Activated T-cell treated with anti-CD3 and anti-CD28 coated beads for 48 hours (primary cell): ENCODE measurements around the gene SYNJ2.

ENCODE experiments used
- DNase-seq: peaks from one replicate; pipeline ENCODE4 v3.0.0-alpha.2; 2020; ENCODE audit warnings: low read depth

Gene SYNJ2

DNA sequence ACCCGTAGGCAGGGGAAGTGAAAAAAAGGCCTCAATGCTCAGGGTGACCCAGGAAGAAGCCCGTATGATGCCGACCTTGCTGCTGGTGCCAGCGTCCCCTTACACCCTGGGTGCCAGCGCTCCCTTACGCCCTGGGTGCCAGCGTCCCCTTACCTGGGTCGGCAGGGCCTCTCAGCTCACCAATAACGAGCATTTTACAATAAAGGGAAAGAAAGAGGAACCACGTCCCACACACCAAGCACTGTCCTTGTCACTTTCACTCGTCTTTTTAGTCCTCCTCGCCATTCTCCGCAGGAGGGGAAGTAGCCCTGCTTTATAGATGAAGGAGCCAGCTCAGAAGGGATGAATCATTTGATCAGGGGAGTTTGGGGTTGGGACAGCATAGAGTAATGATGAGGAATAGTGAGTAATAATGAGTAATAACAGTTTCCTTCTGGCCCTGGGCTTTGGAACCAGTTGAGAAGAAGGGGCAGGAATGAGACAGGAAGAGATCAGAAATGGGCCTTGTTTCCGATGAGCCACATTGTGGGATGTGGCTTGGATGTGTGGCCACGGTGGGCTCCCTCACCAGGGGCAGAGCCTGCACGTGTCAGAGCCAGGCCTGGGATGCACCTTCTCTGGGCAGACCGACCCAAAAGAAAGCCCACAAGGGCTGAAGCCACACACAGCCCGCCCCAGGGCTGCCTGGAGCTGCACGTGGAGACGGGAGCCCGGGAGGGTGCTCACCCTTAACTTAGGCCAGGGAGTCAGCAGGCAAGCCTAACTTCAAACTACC lies 75.7 kb downstream of the SYNJ2 start:
- peak; percentile 49 for DNase-seq

DNA sequence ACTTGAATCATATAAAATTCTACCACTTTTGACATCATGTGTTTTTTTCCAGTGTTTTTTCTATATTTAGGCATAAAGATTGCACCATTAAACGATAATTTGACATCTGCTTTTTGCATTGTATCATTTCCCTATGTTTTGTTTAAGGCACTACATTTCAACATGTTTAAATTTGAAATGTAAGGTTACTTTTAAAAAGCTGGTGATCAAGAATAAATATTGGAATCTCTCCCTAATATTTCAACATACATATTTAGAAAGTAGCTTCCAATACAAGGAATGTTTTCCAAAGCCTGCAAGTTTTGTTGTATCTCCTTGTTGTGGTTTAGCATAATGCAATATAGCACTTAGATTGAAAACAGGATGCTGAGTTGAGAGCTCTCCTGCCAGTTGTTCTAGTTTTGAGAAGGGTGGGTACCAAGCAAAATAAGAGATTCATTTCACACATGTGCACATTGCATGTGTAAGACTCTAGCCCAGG lies 76.5 kb downstream of the SYNJ2 start:
- no peak for DNase-seq

DNA sequence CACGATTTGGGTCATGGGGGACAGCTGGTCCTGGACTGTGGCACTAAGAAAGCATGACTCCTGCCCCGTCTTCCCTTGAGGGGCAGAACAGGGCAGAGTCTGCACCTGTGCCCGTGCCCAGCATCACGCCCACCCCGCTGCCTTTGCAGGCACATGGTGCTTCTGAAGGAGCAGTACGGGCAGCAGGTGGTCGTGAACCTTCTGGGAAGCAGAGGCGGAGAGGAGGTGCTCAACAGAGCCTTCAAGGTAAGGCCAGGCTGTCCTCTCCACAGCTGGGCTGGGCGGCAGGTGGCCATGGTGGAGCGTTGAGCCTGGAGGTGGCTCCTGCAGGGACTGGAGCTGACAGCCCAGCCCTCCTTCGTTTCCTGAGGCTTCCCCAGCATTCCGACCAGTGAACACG lies 77.4 kb downstream of the SYNJ2 start:
- no peak for DNase-seq

DNA sequence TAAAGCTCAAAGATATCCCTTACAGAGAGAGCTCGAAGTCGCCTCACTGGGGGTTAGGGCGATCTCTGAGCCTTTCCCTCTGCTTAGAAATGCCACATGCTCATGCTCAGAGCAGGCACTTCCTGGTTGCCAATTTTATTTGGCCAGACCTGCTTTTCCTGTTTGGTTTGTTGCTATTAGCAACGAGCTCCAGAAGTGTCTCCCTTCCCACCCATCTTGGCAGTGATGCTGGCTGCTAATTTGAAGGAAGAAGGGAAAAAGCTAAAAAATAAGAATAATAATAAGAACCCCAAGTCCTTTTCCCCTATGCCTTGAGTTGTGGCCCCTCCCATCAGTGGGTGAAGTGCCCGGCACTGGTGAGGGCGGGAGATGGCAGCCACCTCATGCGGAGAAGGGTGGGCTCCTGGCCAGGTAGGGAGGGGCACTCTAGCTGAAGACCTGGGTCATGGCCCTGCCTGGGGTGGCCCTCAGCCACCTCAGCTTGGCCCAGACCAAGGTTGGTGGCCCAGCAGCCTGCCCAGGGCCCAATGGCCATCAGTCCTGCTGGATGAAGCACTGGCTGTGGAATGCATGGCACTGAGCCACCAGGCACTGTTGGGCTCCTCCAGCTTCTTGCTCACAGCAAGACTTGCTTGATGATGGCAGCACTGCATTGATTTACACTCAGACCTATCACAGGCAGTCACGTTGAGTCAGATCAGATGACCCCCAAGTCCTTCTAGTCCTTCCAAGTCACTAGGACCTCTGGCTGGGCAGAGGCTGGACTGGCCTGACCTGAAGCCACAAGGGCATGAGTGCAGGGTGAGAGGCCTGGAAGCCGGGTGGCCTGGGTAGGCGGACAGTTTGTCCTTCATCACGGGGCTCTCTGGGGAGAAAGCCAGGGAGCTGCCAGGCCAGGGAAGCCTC lies 79.0 kb downstream of the SYNJ2 start:
- DNase-seq, result no peak

DNA sequence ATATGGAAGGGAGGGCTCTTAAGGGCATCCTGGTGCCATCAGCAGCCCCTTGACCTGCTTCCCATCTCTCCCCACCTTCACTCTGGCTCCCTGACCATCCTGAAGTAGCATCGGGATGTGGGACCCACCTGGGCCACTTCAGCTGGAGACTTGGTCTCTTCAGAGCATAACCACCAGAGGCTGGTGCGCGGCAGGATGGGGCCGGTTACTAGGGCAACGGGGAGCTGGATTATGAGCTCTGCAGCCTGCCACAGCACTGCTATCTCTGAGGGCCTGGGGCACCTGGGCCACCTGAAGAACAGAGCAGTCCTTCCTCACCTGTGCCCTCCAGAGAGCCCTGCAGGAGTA lies 79.7 kb downstream of the SYNJ2 start:
- no peak for DNase-seq

DNA sequence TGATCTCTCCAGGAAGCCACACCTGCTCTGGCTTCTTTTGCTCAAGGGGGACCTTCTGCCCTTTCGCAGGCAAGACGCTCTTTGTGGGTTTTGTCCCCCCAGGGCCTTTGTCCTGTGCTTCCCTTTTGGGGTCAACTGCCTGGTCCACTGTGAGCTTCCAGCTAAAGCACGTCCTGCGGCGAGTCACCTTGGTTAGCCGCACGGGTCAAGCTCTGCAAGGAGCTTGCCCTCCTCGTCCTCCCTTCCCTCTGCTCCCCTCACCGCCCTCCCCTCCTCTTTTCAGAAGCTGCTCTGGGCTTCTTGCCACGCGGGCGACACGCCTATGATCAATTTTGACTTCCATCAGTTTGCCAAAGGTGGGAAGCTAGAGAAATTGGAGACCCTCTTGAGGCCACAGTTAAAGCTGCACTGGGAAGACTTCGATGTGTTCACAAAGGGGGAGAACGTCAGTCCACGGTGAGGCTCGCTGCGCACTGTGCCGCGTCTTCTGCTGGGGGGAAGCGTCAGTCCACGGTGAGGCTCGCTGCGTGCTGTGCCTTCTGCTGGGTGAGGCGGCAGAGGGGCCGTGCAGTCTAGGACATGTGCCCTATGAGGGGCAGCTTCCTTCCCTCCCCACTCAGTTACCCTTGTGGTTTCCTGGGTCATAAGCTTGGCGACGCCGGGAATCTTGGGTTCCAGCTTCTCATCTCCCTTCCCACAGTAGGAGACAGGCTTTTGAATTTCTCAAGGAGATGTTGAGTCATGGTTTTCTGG lies 80.2 kb downstream of the SYNJ2 start:
- no peak for DNase-seq

DNA sequence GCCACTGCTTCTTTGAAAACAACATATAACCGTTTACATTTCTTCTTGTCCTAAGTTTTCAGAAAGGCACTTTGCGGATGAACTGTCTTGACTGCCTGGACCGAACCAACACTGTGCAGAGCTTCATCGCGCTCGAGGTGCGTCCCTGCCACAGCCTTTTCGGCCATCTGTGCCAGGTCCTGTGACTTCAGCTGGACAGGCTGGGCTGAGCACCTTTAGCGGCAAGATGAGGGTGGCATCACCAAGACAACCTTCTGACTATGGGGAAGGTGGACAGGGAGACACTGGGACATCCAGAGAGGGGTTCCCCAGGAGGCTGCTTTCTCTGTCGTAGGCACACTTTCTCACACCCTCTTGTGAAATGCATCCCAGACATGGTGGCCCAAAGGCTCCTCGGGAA lies 82.1 kb downstream of the SYNJ2 start:
- DNase-seq, result no peak

DNA sequence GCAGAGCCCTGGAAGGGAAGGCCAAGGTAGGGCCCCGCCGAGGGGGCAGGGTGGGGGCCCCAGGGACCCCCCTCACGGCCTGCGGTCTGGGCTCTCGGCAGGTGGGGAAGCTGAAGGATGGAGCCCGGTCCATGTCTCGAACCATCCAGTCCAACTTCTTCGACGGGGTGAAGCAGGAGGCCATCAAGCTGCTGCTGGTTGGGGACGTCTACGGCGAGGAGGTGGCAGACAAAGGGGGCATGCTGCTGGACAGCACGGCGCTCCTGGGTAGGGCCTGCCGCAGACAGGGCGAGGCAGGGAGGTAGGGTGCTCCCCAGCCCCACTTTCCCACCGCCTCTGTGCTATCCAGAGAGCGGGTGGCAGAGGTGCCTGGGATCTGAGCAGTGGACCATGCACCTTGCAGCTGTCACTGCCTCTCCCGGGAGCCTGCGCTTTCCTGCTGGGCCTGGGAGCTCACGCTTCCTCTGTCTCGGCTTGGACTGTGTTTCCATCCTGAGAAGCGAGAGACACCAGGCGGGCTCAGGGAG lies 83.1 kb downstream of the SYNJ2 start:
- DNase-seq, result no peak

DNA sequence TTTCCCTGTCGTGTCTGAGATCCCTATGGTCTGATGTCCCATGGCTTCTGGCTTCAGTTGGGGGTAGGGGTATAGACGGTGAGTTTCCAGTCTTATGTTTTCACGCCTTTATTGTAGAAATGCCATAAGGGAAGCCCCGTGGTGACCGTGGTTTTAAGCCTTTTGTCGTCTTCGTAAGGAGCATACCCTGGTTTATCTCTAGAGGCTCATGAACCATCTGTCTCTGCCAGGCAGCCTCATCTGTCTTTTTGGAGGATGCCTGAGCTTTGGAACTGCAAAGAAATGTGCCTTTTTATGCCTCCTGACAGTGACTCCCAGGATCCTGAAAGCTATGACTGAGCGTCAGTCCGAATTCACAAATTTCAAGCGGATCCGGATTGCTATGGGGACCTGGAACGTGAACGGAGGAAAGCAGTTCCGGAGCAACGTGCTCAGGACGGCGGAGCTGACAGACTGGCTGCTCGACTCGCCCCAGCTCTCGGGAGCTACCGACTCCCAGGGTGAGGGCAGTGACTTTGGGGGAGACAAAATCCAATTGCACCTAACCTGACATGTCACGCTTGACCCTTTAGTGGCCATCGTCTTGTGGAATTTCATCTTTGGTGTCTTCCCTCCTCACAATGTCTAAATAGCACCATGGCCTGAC lies 84.6 kb downstream of the SYNJ2 start:
- no peak for DNase-seq

DNA sequence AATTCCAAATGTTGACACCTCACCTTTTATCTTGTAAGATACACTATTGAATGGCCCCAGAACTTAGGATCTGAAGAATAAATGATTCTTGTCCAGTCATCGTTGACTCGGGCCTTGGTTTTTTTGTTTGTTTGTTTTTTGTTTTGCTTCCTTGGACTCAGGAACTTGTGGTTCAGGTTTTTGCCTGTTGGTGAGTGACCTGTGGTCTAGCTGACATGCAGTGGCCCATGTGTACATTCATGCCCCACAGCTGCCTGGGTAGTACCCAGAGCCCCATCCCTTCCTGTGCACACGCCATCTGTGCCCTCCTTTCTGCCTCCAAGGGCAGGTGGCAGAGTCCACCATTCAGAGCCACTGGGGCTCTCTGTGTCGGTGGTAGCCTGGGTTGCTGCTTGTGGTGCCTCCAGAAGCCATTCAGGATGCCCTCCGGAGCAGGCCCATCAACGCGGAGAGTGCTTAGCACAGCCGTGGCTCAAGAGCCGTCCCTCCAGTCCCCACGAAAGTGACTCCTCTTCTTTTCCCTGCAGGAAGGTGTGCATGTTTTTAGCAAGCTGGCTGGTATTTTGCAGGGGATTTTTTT lies 85.9 kb downstream of the SYNJ2 start:
- DNase-seq, result no peak

DNA sequence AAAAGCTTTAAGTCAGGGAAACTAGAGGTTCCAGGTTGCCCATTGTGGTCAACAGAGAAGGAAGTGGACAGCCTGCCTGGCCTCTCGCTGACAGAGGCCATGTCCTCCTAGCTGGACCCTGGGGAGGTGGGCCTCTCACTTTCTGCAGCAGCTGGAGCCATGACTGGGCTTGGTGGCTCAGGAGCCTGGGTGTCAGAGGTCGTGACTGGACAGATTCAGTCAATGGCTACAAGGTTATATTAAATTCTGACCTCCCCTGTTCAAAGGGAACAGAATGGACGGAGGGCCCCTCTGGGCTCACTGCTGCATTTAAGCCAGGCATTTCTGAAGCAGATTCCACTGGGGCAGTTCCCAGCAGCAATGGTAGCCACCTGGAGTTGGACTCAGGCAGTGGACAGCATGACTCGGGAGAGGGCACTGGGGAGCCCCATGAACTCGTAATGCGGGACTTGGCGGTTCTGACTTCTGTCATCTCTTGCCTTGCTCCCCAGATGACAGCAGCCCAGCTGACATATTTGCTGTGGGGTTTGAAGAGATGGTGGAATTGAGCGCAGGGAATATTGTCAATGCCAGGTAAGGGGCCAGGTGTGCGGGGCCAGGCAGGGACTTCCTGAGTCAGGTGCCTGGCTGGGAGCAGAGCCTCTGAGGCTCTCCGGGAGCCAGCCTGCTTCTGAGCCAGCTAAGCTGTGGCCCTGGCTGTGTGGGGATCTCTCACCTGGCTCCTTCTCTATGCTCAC lies 86.7 kb downstream of the SYNJ2 start:
- DNase-seq, result no peak

DNA sequence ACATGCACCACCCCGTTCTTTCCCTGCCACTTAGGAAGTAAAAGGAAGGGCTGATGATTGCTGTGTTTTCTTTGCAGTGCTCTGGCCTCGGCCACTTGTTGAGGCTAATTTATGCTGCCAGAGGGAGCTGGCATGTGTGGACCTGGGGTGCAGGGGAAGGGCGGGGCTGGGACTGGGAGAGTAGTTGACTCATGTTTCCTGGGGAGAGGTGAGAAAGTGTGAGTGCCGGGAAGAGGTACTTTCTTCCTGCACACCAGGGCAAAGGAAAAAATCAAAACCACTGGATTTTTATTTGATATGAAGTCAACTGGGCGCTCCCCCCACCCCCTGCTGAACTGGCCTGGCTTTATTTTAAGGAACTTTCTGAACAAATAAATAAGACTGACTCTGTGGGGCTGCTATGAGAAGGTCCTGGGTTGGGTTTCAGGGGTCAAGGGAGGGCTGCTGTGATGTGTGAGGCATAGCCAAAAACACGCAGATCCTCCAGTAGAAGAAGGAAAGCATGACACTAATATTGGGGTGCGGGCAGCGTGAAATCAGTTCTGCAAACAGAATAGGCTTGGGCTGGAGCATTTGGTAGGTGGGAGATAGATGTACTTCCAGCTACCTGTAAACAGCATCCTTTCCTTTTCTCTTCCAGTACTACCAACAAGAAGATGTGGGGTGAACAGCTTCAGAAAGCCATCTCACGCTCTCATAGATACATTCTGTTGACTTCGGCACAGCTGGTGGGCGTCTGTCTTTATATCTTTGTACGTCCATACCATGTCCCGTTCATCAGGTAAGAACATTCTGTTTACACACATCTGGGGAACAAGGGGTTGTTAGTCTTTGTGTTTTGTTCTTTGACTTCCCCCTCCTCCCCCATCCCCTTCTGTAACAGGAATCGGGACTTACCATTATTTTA lies 87.5 kb downstream of the SYNJ2 start:
- no peak for DNase-seq

DNA sequence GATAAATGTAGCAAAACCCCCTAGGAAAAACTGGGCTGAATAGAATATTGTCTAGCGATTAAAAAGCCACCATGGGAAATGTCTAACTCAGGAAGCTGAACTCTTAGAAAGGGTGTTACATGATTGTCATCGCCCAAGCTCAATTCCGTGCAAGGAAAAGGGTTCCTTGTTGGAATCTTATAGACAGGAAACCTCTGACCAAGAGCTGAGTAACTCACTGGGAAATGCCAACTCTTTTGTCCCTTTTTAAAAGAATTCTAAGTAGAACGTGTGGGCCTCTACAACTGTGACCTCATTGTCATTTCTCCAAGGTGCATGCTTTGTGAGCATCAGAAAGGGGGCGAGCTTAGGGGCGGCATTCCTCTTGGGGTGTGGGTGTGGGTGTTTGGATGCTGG lies 88.1 kb downstream of the SYNJ2 start:
- no peak for DNase-seq

DNA sequence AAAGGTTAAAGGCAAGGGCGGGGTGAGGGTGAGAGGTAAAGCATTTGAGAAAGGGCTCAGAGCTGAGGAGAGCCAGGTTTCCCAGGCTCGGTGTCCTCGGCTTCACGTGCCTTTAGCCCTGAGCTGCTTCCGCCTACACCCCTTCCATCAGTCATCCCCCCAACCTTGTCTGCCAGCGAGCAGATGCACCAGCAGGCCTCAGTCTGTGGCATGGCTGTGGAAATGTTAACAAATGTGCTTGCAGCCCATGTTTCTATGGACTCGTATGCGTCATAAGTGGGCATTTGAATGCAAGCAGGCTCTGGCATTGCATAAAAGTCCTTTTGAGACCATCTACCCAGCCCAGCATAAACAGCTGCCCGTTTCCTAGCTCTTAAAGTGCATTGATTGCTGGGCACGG lies 88.8 kb downstream of the SYNJ2 start:
- DNase-seq, result no peak

DNA sequence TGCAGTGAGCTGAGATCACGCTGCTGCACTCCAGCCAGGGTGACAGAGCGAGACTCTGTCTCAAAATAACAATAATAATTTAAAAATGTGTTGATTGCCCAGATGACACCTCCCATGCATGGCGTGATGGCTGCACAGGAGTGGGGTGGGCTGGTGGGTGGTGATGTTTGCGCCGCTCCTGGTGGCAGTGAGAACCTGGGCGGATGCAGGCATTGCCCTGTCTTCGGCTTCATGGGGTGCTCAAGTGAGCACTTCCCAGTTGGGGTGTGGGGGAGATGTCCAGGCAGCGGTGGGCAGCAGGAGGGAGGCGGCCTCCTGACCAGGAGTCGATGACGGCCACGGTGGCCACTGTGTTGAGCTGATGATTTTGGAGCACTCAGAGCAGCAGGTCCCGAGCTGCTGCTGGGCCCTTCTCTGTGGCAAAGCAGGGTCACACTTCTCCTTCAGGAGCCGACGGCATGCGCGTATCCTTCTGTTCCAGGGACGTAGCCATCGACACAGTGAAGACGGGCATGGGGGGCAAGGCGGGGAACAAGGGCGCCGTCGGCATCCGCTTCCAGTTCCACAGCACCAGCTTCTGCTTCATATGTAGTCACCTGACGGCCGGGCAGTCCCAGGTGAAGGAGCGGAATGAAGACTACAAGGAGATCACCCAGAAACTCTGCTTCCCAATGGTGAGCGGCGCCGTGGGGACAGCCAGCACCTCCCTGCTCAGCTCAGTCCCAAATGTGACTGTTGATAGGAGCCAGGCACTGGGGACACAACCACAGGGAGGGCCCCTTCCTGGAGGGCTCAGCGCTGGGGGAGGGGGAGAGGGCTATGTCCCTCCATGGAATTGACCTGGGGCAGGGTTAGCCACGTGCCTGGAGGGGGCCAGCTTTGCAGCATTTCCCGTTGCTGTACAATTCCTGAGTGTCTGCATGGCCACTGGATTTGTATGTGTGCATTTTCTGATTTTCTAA lies 89.7 kb downstream of the SYNJ2 start:
- DNase-seq, result no peak

DNA sequence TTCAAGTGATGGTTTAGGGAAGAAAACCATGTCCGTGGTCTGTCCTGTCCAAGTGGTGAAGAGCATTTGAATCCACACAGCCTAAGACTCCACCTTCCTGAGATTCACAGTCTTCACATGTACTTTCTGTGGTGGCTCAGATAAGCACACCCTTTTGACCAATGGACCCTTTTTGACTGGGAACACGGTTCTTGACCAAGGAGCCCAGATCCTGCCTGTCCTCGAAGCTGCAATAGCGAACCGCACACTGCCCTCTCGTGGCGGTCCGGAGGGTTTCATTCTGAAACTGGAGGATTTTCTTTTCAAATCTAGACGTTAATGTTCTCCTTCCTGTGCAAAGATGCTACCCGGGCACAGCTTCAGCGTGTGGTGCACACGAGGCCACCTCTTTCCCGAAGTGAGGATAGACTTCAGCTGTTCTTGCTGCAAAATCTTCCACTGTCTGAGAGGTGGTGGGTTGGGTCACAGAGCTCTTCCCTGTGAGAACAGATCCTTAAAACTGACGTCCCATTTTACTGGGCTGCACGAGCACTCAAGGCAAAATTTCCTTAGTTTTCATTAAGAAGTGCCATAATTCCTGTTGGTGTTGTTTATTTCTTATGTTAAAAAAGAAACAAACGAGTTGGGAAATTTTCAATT lies 90.5 kb downstream of the SYNJ2 start:
- DNase-seq, result peak; percentile 58

DNA sequence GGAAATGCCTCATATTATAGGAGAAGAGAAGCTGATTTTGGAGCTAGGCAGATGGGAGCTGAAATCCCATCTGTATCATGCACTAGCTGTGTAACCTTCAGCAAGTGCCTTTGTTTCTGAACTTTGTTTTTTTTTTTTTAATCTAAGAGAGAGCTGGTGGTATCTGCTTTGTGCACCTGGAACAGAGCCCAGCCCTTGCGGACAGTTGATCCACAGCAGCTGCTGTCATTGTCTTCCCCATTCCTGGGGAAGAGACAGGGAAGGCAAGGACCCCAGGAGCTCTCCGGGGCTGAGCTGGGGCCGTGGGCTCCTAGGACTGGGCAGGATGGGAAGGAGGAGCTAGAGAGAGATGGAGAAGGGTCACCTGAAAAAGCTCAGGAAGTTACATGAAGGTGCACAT lies 92.1 kb downstream of the SYNJ2 start:
- no peak for DNase-seq

DNA sequence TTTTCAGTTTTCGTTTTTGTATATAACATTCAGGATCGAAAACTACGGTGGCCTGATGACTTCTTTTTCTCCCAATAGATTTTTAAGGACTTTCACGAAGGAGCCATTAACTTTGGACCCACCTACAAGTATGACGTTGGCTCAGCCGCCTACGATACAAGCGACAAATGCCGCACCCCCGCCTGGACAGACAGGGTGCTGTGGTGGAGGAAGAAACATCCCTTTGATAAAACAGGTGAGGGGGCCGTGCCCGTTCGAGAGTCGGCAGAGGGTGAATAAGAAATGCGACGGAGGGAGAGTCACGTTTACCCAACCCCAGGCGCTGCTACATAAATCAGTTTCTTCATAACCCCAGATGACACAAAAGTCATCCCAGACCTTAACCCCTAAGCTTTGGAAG lies 94.9 kb downstream of the SYNJ2 start:
- DNase-seq, result no peak
